Kidney (tissue), 22 donors: ENCODE results near the gene SPRY4. TPM values are rescaled to one million over a fixed set of nuclear protein-coding genes. Genes with fewer than 3 reads are reported as not detected.
A peak's percentile ranks its signal among the peaks of the same experiment; 100 is the strongest.

Experiments
- DNase-seq, 5 donors: peaks; one replicate each; pipeline ENCODE4 v3.0.0-alpha.2; 2013 to 2020
- FAIRE-seq: peaks from 2 replicates; lab custom pipeline; 2012; peaks lifted over from hg19 to GRCh38; lab: Jason Lieb, UNC
- H3K27ac ChIP-seq, 2 donors: one replicate each; pipeline ENCODE4 v1.7.0; 2013; ENCODE audit warnings: low read depth in 2 of 2, low read length in 2 of 2, inconsistent platforms in 1 of 2
- H3K27me3 ChIP-seq: one replicate; pipeline ENCODE4 v1.7.1; 2013; ENCODE audit warnings: low read length, inconsistent platforms; ENCODE audit not compliant: control insufficient read depth, insufficient read depth
- H3K36me3 ChIP-seq, 3 donors: one replicate each; pipeline versions ENCODE4 v1.7.0 to v1.7.1; 2013; ENCODE audit warnings: low read length in 3 of 3, control low read depth in 1 of 3, inconsistent platforms in 1 of 3; ENCODE audit not compliant: insufficient read depth in 3 of 3, control insufficient read depth in 2 of 3
- H3K4me1 ChIP-seq, 3 donors: one replicate each; pipeline versions ENCODE4 v1.7.0 to v1.7.1; 2013; ENCODE audit warnings: low read length in 3 of 3, inconsistent platforms in 1 of 3, low read depth in 1 of 3; ENCODE audit not compliant: control insufficient read depth in 2 of 3, insufficient read depth in 2 of 3
- H3K4me3 ChIP-seq, 3 donors: one replicate each; pipeline versions ENCODE4 v1.7.0 to v1.8.1; 2013; ENCODE audit warnings: low read length in 3 of 3, control low read depth in 1 of 3, inconsistent platforms in 1 of 3
- H3K9ac ChIP-seq, 3 donors: one replicate each; pipeline versions ENCODE4 v1.7.0 to v1.7.1; 2013; ENCODE audit warnings: low read length in 3 of 3, control low read depth in 1 of 3, inconsistent platforms in 1 of 3
- H3K9me3 ChIP-seq, 3 donors: one replicate each; pipeline versions ENCODE4 v1.7.0 to v1.7.1; 2013; ENCODE audit warnings: low read length in 3 of 3, control low read depth in 1 of 3, inconsistent platforms in 1 of 3; ENCODE audit not compliant: control insufficient read depth in 2 of 3, insufficient read depth in 1 of 3
- CTCF ChIP-seq: IDR thresholded peaks from 3 replicates; pipeline ENCODE4 v1.5.1; 2012; ENCODE audit warnings: mild to moderate bottlenecking, moderate library complexity, borderline replicate concordance; ENCODE audit not compliant: insufficient read depth; ENCODE audit errors: extremely low read depth
- intact Hi-C: fragments of 100-400 bp; cut with DNase I; formaldehyde crosslinking; loops from one replicate; pipeline ENCODE4 v1.11.1; 2022
- long read RNA-seq, 10 donors: library from polyadenylated mRNA in 1 of 10; unstranded in 1 of 10; transcript quantifications; one replicate each; pipeline ENCODE4 v2.0.0 and lab custom pipeline, GENCODE V29; 2021 to 2026
- polyA plus RNA-seq: library from polyadenylated mRNA; stranded (reverse); fragments of 350-450 nt; fragmentation: Illumina TruSeq; extraction: RNeasy Lipid Tissue Mini Kit (QIAGEN cat#74804); gene quantifications from one replicate; pipeline ENCODE4 v1.2.3, GENCODE V29; 2014; ENCODE audit warnings: low read depth, low replicate concordance; ENCODE audit not compliant: insufficient read depth
- total RNA-seq: library from RNA; stranded (reverse); fragmentation: NEBNext Ultra II Directional; extraction: Animal tissue kit (Norgen Biotek cat#: 25700); gene quantifications from one replicate; pipeline ENCODE4 v1.2.1, GENCODE V29; 2021
- donor health status: control.
- donor health status: control.
- donor health status: control.
- donor health status: control.
- donor health status: control.
- donor health status: DM: yes; HTN: yes; CAD: no.
- donor health status: Normal renal cell carcinoma (clear cell type).

SPRY4 gene
- total RNA-seq (16.6 TPM), polyA plus RNA-seq (6.0 TPM)
- long read RNA-seq, donor 1, full-length matches to known transcripts: 37 of 37 reads
- long read RNA-seq, donor 1, partial matches to known transcripts: 0 of 37 reads
- long read RNA-seq, donor 1, other reads (novel, unspliced or antisense): 0 of 37 reads
- long read RNA-seq, donor 2, full-length matches to known transcripts: 21 of 21 reads
- long read RNA-seq, donor 2, partial matches to known transcripts: 0 of 21 reads
- long read RNA-seq, donor 2, other reads (novel, unspliced or antisense): 0 of 21 reads
- long read RNA-seq, donor 3, full-length matches to known transcripts: 39 of 39 reads
- long read RNA-seq, donor 3, partial matches to known transcripts: 0 of 39 reads
- long read RNA-seq, donor 3, other reads (novel, unspliced or antisense): 0 of 39 reads
- long read RNA-seq, donor 4, full-length matches to known transcripts: 13 of 13 reads
- long read RNA-seq, donor 4, partial matches to known transcripts: 0 of 13 reads
- long read RNA-seq, donor 4, other reads (novel, unspliced or antisense): 0 of 13 reads
- long read RNA-seq, donor 5, full-length matches to known transcripts: 4 of 4 reads
- long read RNA-seq, donor 5, partial matches to known transcripts: 0 of 4 reads
- long read RNA-seq, donor 5, other reads (novel, unspliced or antisense): 0 of 4 reads
- long read RNA-seq, donor 6, full-length matches to known transcripts: 12 of 12 reads
- long read RNA-seq, donor 6, partial matches to known transcripts: 0 of 12 reads
- long read RNA-seq, donor 6, other reads (novel, unspliced or antisense): 0 of 12 reads
- long read RNA-seq, donor 7, full-length matches to known transcripts: 4 of 5 reads
- long read RNA-seq, donor 7, partial matches to known transcripts: 0 of 5 reads
- long read RNA-seq, donor 7, other reads (novel, unspliced or antisense): 1 of 5 reads
- long read RNA-seq, donor 8, full-length matches to known transcripts: 55 of 55 reads
- long read RNA-seq, donor 8, partial matches to known transcripts: 0 of 55 reads
- long read RNA-seq, donor 8, other reads (novel, unspliced or antisense): 0 of 55 reads
- long read RNA-seq, donor 9, full-length matches to known transcripts: 31 of 31 reads
- long read RNA-seq, donor 9, partial matches to known transcripts: 0 of 31 reads
- long read RNA-seq, donor 9, other reads (novel, unspliced or antisense): 0 of 31 reads
- long read RNA-seq, donor 10, full-length matches to known transcripts: 39 of 39 reads
- long read RNA-seq, donor 10, partial matches to known transcripts: 0 of 39 reads
- long read RNA-seq, donor 10, other reads (novel, unspliced or antisense): 0 of 39 reads

- no peaks in the 10 kb centered on the region for H3K9me3 ChIP-seq
- H3K9ac ChIP-seq: peak within 1 kb of the TSS; percentile 66 to 94 (median 92)
- intact Hi-C loops: loop anchor here (10.0 kb wide), 1 partner anchor 220 kb away; no protein-coding TSS in a partner anchor
- FAIRE-seq: peak; percentile 66
- peak within 1 kb of the TSS; percentile 74 to 90 (median 78) for H3K4me3 ChIP-seq
- H3K36me3 ChIP-seq: peaks cover 0 to 3% (median 0%) of the 10 kb centered on the region in 3 donors
- peak; percentile 98 to 99 (median 99) for DNase-seq
- TF ChIP-seq CTCF: no peak
- peaks cover 2 to 20% (median 6%) of the 10 kb centered on the region in 3 donors for H3K4me1 ChIP-seq
- no peaks in the 10 kb centered on the region for H3K27me3 ChIP-seq
- H3K27ac ChIP-seq: peak within 1 kb of the TSS; percentile 93 to 96
These were observed at the start of gene SPRY4 for GRCh38 chr5:142324871-142325724. SPRY4 (minus strand) TSS chr5:142325021; CDS start chr5:142315108, 9,913 bp downstream.

GRCh38 chr5:142368529-142368928 lies 43.7 kb upstream of the SPRY4 start:
- Histone ChIP-seq H3K4me1 (peaks cover 0 to 6% (median 3%) of the 10 kb centered on the region in 3 donors), H3K27me3 (no peaks in the 10 kb centered on the region), H3K36me3 (no peaks in the 10 kb centered on the region), H3K9ac (no peak overlapping the region), H3K27ac (no peak overlapping the region), H3K4me3 (no peak overlapping the region), H3K9me3 (no peaks in the 10 kb centered on the region)
- FAIRE-seq (no peak), DNase-seq (no peak)
- intact Hi-C loops: no loop called here
- no peak for TF ChIP-seq CTCF

DNA sequence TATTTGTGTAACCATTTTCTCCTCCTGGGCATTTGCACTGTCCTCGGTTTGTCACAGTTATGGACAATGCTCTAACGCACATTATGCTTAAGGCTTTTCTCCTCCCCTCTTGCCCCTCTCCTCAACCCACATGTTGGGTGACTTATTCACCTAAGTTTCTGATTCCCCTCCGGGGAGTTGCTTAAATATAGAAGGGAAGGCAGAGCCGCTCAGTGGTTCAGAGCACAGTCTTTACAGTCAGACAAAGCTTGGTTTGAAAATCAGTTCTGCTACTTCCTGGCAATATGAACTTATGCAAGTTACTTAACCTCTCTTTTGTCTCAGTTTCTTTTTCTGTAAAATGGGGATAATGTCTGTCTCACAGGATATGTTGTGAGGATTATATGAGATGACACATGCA lies 41.2 kb upstream of the SPRY4 start:
- no peaks in the 10 kb centered on the region for H3K9me3 ChIP-seq
- DNase-seq (no peak), FAIRE-seq (no peak)
- H3K4me3 ChIP-seq: no peak overlapping the region
- H3K9ac ChIP-seq: no peak overlapping the region
- intact Hi-C loops: no loop called here
- no peaks in the 10 kb centered on the region for H3K36me3 ChIP-seq
- no peak overlapping the region for H3K27ac ChIP-seq
- peaks cover 0 to 11% (median 8%) of the 10 kb centered on the region in 3 donors for H3K4me1 ChIP-seq
- no peak for TF ChIP-seq CTCF
- H3K27me3 ChIP-seq: no peaks in the 10 kb centered on the region
